ENCODE measurements around the gene VWF. TPM values are rescaled to one million over a fixed set of nuclear protein-coding genes. Genes with fewer than 3 reads are reported as not detected.
"Not testable (repeated sequence)": the region's sequence is repeated elsewhere in the genome, so short reads cannot be mapped to it uniquely, and the experiment has no call there.

Gene VWF
- total RNA-seq, 1 donor, result 0.72 TPM

DNA sequence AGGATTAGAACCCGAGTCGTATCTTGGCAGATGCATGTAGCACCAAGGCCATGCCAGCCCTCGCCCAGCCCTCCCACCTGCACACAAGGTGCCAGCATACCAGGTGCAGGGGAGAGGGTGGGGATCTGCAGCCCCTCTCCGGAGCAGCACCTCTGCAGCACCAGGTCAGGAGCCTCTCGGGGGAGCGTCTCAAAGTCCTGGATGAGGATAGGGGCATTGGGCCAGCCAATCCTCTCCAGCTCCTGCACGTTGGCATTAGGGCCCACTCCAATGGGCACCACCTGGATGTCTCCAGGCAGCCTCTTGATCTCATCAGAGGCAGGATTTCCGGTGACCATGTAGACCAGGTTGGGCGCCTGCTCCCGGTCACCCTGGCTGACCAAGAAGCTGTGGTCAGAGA, 106.2 kb downstream of the VWF start:
- no peak overlapping the region for H3K27ac ChIP-seq (ENCODE audit: low read depth, low read length)
- H3K27me3 ChIP-seq (ENCODE audit: insufficient read depth, low read length), result no peaks in the 10 kb centered on the region
- H2AFZ ChIP-seq (ENCODE audit: low read length), result no peak overlapping the region
- no peaks in the 10 kb centered on the region for H3K36me3 ChIP-seq (ENCODE audit: insufficient read depth, low read length)
- H3K4me1 ChIP-seq (ENCODE audit: insufficient read depth, low read length), result no peaks in the 10 kb centered on the region
- TF ChIP-seq, protein P1, sequence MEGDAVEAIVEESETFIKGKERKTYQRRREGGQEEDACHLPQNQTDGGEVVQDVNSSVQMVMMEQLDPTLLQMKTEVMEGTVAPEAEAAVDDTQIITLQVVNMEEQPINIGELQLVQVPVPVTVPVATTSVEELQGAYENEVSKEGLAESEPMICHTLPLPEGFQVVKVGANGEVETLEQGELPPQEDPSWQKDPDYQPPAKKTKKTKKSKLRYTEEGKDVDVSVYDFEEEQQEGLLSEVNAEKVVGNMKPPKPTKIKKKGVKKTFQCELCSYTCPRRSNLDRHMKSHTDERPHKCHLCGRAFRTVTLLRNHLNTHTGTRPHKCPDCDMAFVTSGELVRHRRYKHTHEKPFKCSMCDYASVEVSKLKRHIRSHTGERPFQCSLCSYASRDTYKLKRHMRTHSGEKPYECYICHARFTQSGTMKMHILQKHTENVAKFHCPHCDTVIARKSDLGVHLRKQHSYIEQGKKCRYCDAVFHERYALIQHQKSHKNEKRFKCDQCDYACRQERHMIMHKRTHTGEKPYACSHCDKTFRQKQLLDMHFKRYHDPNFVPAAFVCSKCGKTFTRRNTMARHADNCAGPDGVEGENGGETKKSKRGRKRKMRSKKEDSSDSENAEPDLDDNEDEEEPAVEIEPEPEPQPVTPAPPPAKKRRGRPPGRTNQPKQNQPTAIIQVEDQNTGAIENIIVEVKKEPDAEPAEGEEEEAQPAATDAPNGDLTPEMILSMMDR (IDR thresholded peaks at IDR 0.05; ENCODE audit: extremely low read depth, low read depth, low read length), result no peak
- peak; percentile 3 for DNase-seq (ENCODE audit: insufficient read length, low spot score, missing footprints)
- no peak overlapping the region for H3K4me2 ChIP-seq (ENCODE audit: insufficient read depth, low read length)
- no peaks in the 10 kb centered on the region for H4K20me1 ChIP-seq (ENCODE audit: insufficient read depth, low read length)
- no peak overlapping the region for H3K4me3 ChIP-seq (ENCODE audit: insufficient read depth, low read length)
- no peaks in the 10 kb centered on the region for H3K9me3 ChIP-seq (ENCODE audit: low read depth, low read length)
- no peaks in the 10 kb centered on the region for H3K79me2 ChIP-seq (ENCODE audit: insufficient read depth, low read length)

DNA sequence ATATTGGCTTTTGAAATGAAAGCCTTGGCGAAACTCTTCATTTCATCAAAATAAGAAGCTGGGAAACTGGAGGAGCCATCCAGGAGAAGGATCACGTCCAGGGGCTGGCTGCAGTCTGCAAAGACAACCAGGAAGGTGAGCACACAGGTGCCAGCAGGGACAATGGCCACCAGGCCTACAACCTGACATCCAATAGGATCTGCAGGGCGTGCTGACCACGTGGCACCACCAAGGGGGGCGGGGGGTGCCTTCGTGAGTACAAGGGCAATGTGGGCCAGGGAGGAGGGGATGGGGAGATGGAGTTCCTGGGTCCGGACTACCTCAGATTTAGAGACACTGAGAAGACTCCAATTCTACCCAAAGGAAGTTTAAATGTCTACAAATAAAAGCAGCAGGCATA, 107.7 kb downstream of the VWF start:
- no peaks in the 10 kb centered on the region for H3K27me3 ChIP-seq (ENCODE audit: insufficient read depth, low read length)
- TF ChIP-seq, protein P1 (IDR thresholded peaks at IDR 0.05; ENCODE audit: extremely low read depth, low read depth, low read length), result no peak
- H3K9me3 ChIP-seq (ENCODE audit: low read depth, low read length), result no peaks in the 10 kb centered on the region
- no peak overlapping the region for H2AFZ ChIP-seq (ENCODE audit: low read length)
- no peak overlapping the region for H3K4me2 ChIP-seq (ENCODE audit: insufficient read depth, low read length)
- H3K4me3 ChIP-seq (ENCODE audit: insufficient read depth, low read length), result no peak overlapping the region
- H3K79me2 ChIP-seq (ENCODE audit: insufficient read depth, low read length), result no peaks in the 10 kb centered on the region
- H3K36me3 ChIP-seq (ENCODE audit: insufficient read depth, low read length), result no peaks in the 10 kb centered on the region
- DNase-seq (ENCODE audit: insufficient read length, low spot score, missing footprints), result peak; percentile 18
- H4K20me1 ChIP-seq (ENCODE audit: insufficient read depth, low read length), result no peaks in the 10 kb centered on the region
- H3K27ac ChIP-seq (ENCODE audit: low read depth, low read length), result no peak overlapping the region
- no peaks in the 10 kb centered on the region for H3K4me1 ChIP-seq (ENCODE audit: insufficient read depth, low read length)

DNA sequence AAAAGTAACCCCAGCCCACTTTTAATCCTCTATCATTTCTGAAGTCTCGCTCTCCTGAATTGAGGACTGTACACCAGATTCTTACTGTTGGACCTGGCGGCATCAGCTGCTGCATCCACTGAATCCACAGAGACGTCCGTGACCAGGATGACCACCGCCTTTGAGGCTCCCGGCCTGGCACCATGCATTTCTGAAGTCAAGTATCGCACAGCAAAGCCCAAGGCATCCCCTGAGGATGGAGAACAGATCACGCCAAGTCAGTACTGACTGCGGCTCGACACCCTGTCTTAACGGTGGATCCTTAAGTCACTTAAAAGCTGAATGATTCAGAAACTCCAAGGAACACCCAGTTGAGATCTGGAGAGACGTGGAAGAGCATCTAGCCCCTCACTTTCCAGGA, 108.5 kb downstream of the VWF start:
- not testable (repeated sequence) for H3K36me3 ChIP-seq (ENCODE audit: insufficient read depth, low read length); H3K4me3 ChIP-seq (ENCODE audit: insufficient read depth, low read length); H3K27ac ChIP-seq (ENCODE audit: low read depth, low read length); H2AFZ ChIP-seq (ENCODE audit: low read length); H3K4me2 ChIP-seq (ENCODE audit: insufficient read depth, low read length); H3K27me3 ChIP-seq (ENCODE audit: insufficient read depth, low read length); H3K4me1 ChIP-seq (ENCODE audit: insufficient read depth, low read length); DNase-seq (ENCODE audit: insufficient read length, low spot score, missing footprints); H4K20me1 ChIP-seq (ENCODE audit: insufficient read depth, low read length); H3K79me2 ChIP-seq (ENCODE audit: insufficient read depth, low read length); H3K9me3 ChIP-seq (ENCODE audit: low read depth, low read length)

DNA sequence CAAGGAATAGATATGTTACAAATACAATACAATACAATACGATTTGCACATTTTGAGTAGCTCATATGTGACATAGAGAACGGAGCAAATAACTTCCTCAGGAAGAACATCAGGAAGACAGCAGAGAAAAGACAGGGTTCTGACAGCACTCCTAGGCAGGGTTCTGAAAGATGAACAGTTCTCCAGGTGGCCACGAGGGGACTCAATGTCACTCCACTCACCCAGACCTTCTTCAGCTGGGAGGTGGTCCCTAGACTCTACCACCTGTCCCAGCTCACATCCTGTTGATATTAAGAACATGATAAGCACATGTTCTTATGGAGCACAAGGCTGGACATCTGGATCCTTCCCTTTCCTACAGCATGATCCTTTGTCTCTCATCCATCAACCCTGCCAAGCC, 109.2 kb downstream of the VWF start:
- not testable (repeated sequence) for DNase-seq (ENCODE audit: insufficient read length, low spot score, missing footprints); H3K36me3 ChIP-seq (ENCODE audit: insufficient read depth, low read length); H3K9me3 ChIP-seq (ENCODE audit: low read depth, low read length); H3K4me1 ChIP-seq (ENCODE audit: insufficient read depth, low read length); H3K79me2 ChIP-seq (ENCODE audit: insufficient read depth, low read length); H3K4me2 ChIP-seq (ENCODE audit: insufficient read depth, low read length); H3K27ac ChIP-seq (ENCODE audit: low read depth, low read length); H4K20me1 ChIP-seq (ENCODE audit: insufficient read depth, low read length); H3K27me3 ChIP-seq (ENCODE audit: insufficient read depth, low read length); H3K4me3 ChIP-seq (ENCODE audit: insufficient read depth, low read length); H2AFZ ChIP-seq (ENCODE audit: low read length)

DNA sequence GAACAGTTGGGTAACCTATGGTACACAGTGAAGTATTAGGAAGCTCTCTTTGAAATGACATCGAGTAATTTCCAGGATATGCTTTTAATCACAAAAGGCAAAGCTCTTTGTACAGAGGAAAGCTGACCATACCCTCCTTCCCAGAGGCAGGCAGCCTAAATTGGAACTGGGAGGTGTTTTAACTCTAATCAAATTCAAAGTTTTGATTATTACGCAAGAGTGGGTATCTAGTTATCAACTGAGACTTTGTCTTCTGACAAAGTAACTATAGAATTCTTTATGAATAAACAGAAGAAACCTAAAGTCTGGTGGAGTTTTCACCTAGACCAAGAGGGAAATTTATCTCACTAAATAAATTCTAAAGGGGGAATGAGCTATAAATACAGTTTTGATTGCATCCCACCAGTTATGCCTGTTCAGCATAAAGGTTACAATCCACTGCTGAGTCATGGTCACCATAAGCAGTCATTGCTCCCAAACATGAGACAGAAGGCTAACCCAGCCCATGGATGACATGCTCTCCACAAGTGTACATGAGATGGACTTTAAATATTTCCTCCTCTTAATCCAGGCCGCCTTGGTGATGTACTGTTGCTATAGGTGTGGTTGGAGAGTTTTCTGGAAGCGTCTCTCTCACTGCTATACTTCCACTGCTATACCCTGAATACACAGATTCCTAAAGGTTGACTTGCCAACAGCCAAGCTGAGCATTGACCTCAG, 113.7 kb downstream of the VWF start:
- H3K4me1 ChIP-seq (ENCODE audit: insufficient read depth, low read length); DNase-seq (ENCODE audit: insufficient read length, low spot score, missing footprints); H3K36me3 ChIP-seq (ENCODE audit: insufficient read depth, low read length); H4K20me1 ChIP-seq (ENCODE audit: insufficient read depth, low read length); H3K79me2 ChIP-seq (ENCODE audit: insufficient read depth, low read length); H2AFZ ChIP-seq (ENCODE audit: low read length); H3K27me3 ChIP-seq (ENCODE audit: insufficient read depth, low read length); H3K4me2 ChIP-seq (ENCODE audit: insufficient read depth, low read length); H3K4me3 ChIP-seq (ENCODE audit: insufficient read depth, low read length); H3K27ac ChIP-seq (ENCODE audit: low read depth, low read length); H3K9me3 ChIP-seq (ENCODE audit: low read depth, low read length): not testable (repeated sequence)

Measured in osteoblast (primary cell).